ENCODE results near the gene CLIP2. TPM values are rescaled to one million over a fixed set of nuclear protein-coding genes. Genes with fewer than 3 reads are reported as not detected.

CLIP2 gene
- total RNA-seq, 2 donors from 2014 or later = 3.2 to 13.4 TPM

DNA sequence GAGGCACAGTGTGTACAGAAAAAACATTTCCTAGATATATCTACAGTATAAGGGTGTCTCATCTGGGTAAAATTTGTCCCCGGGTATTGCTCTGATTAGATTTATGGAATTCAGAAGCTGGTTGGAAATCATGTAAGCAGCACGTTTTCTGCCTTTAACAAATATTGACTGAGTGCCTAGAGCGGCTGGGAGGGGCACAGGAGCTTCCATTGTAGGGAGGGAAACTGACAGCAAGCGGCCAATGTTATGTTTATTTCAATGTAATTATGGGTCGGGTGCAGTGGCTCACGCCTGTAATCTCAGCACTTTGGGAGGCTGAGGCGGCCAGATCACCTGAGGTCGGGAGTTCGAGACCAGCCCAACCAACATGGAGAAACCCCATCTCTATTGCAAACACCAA lies 30.6 kb upstream of the CLIP2 start:
- Mint-ChIP-seq H3K36me3 (ENCODE audit: low read depth) (no peaks in the 10 kb centered on the region), H3K4me3 (no peak overlapping the region), H3K27ac (no peak overlapping the region), H3K27me3 (peaks cover 11% of the 10 kb centered on the region), H3K4me1 (peaks cover 5% of the 10 kb centered on the region)
- ATAC-seq (no peak), DNase-seq (no peak)
- H3K9me3 ChIP-seq (ENCODE audit: control insufficient read depth, low read length, poor library complexity, severe bottlenecking) = no peaks in the 10 kb centered on the region

DNA sequence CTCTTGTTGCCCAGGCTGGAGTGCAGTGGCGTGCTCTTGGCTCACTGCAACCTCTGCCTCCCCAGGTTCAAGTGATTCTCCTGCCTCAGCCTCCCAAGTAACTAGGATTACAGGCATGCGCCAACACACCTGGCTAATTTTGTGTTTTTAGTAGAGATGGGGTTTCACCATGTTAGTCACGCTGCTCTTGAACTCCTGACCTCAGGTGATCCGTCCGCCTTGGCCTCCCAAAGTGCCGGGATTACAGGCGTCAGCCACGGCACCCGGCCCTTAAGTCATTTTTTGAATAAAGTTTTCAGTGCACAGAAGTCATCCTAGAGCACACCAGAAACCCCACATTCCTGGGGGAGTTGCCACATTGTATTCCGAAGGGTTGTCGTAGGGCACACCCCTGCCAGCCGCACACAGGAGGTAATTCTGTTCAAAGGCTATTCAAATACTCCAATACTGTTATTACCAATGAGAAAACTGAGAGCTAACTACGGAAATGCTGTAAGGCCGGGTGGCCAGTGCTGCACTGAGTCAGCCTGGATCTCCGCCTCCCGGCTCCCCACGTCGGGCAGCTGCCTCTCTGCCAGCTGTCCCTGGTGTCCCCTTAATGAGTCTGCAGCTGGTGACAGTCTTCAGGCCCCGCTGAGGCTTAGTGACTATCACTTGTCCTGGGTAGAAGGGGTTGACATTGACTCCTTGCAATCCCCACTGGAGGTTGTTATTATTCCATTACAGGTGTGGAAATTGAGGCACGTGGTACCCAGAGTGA lies 26.4 kb upstream of the CLIP2 start:
- peaks cover 17% of the 10 kb centered on the region for H3K27me3 Mint-ChIP-seq
- H3K4me3 Mint-ChIP-seq = no peak overlapping the region
- no peaks in the 10 kb centered on the region for H3K36me3 Mint-ChIP-seq (ENCODE audit: low read depth)

DNA sequence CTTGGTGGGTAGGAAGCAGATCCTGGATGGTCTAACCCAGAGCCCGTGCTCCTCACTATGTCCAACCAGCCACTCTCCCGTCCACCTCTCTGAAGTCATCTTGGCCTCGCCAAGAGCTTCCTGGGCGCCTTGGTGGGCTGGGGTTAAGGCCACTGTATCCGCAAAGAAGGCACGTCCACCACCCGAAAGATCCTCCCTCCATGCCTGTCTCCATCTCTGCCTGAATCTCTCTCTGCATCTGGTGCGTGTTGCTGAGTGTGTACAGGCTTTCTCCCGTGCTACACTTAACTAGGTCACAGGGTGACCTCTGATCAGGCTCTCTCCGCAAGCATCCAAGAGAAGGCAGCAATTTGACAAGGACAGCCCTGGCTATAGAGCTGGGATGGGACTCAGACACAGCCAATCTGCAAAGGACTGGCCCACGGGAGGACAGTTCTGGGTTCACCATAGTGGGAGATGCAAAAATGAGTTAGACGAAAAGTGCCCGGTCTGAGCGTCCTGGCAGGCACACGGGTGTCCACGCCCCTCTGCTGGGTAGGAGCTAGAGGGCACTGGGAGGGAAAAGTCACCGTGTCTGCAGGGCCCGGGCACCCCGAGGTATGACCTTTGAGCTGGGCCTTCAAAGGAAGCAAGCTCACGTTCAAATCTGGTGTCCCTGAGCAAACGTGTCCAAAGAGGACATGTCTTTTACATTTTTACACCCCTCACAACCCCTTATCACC lies 25.6 kb upstream of the CLIP2 start:
- H3K27me3 Mint-ChIP-seq = peaks cover 17% of the 10 kb centered on the region
- ATAC-seq (no peak), DNase-seq (no peak)
- no peaks in the 10 kb centered on the region for H3K9me3 ChIP-seq (ENCODE audit: control insufficient read depth, low read length, poor library complexity, severe bottlenecking)
- H3K4me3 Mint-ChIP-seq = no peak overlapping the region
- H3K27ac Mint-ChIP-seq = no peak overlapping the region
- H3K4me1 Mint-ChIP-seq = no peaks in the 10 kb centered on the region
- no peaks in the 10 kb centered on the region for H3K36me3 Mint-ChIP-seq (ENCODE audit: low read depth)

More for the DNA sequence above, 26.4 kb upstream of the CLIP2 start:
- no peaks in the 10 kb centered on the region for H3K9me3 ChIP-seq (ENCODE audit: control insufficient read depth, low read length, poor library complexity, severe bottlenecking)
- no peaks in the 10 kb centered on the region for H3K4me1 Mint-ChIP-seq
- DNase-seq = no peak
- ATAC-seq = no peak
- H3K27ac Mint-ChIP-seq = no peak overlapping the region

DNA sequence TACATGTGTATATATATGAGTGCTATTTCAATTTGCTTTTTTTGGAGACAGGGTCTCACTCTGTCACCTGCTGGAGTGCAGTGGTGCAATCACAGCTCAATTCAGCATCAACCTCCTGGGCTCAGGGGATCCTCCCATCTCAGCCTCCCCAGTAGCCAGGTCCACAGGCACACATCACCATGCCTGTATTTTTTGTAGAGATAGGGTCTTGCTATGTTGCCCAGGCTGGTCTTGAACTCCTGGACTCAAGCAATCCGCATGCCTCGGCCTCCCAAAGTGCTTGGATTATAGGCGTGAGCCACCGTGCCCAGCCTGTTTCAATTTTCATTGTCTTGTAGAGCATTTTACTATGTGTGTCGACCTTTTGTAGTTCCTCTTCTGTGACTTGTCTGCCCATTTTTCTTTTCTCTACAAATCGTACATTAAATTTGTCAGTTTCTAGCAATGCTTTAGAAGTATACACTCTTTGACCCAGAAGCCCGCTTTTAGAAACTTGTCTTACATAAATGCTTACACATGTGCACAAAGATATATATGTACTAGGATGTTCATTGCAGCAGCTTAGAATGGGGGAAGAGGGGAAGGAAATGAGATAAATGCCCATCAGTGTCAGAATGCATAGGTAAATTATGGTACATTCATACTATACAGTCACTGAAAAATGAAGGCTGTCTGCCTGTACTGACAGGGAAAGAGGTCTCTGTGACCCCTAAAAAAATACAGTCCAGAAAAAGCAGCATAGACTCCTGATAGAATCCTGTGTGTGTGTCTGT lies 22.8 kb upstream of the CLIP2 start:
- Mint-ChIP-seq H3K4me1 (peaks cover 2% of the 10 kb centered on the region), H3K4me3 (no peak overlapping the region), H3K36me3 (ENCODE audit: low read depth) (no peaks in the 10 kb centered on the region), H3K27me3 (peaks cover 17% of the 10 kb centered on the region), H3K27ac (no peak overlapping the region)
- no peak for DNase-seq
- H3K9me3 ChIP-seq (ENCODE audit: control insufficient read depth, low read length, poor library complexity, severe bottlenecking) = no peaks in the 10 kb centered on the region
- ATAC-seq = no peak

DNA sequence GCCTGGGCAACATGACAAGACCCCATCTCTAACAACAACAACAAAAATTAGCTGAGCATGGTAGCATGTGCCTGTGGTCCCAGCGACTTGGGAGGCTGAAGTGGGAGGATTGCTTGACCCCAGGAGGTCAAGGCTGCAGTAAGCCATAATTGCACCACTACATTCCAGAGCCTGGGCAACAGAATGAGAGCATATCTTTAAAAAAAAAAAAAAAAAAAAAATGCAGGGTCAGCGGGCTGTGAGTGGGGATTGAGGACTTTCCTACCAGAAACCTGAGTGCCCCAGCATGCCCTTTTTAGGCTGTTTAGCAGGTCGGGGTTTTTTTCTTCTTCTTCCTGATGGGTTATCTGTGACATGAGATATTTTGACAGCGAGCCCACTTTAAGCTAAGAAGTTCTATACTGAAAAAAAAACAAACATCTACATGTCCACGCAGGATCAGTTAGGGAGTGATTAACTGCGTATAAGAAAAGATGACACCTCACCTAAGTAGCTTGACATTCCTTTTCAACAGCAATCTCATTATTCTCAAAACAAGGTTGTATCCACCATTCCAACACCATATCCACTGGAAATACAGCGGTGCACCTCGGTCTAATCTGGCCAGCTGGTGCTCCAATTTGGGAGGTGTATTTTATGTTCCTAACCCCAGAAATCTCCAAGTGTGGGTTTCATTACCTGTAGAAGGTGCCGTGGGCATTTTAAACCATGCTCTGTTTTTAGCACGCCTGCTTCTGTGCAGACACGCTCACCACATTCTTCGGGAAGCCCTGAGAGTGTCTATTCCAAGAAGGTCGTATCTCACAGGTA lies 21.2 kb upstream of the CLIP2 start:
- Mint-ChIP-seq H3K36me3 (ENCODE audit: low read depth) (no peaks in the 10 kb centered on the region), H3K27me3 (peaks cover 19% of the 10 kb centered on the region), H3K4me1 (peaks cover 9% of the 10 kb centered on the region), H3K4me3 (no peak overlapping the region), H3K27ac (no peak overlapping the region)
- ATAC-seq = no peak
- no peaks in the 10 kb centered on the region for H3K9me3 ChIP-seq (ENCODE audit: control insufficient read depth, low read length, poor library complexity, severe bottlenecking)
- DNase-seq = no peak

DNA sequence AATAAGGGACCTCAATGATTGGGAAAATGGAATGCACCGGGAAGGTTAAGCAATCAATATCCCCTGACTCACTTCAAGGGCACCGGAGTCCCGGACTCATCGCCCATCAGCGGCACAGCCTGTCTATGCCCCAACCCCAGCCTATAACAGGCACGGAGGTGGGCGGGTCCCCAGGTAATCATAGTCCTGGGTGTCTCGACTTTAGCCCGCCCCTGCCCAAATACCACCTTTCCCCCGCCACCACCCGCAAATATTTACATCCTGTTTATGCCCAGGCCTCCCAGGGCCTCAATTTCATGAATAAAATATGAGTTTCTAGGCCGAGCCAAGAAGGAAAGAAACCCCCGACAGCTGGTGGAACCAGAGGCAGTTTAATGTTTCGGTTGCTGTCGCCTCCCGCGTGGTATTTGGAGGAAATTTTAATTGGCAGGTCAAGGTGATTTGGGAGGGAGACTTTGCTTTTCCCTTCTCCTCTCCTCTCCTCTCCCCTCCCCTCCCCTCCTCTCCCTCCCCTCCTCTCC lies 19.4 kb upstream of the CLIP2 start:
- Mint-ChIP-seq H3K4me1 (peaks cover 9% of the 10 kb centered on the region), H3K27me3 (peaks cover 11% of the 10 kb centered on the region), H3K4me3 (peak overlapping the region; percentile 84), H3K36me3 (ENCODE audit: low read depth) (no peaks in the 10 kb centered on the region), H3K27ac (no peak overlapping the region)
- ATAC-seq = peak; percentile 91
- DNase-seq = peak; percentile 38 to 49 (median 46)
- no peaks in the 10 kb centered on the region for H3K9me3 ChIP-seq (ENCODE audit: control insufficient read depth, low read length, poor library complexity, severe bottlenecking)

DNA sequence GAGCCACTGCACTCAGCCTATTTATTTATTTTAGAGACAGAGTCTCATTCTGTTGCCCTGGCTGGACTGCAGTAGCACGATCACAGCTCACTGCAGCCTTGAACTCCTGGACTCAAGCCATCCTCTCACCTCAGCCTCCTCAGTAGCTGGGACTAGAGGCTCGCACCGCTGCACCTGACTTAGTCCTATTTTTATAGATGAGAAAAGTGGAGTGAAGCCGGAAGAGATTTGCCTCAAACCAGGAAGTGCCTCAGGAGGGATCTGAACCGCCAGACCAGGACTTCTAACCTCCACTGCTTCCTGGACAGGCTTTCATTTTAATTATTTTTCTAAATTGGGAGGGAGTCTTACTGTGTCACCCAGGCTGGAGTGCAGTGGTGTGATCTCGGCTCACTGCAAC lies 17.5 kb upstream of the CLIP2 start:
- Mint-ChIP-seq H3K36me3 (ENCODE audit: low read depth) (no peaks in the 10 kb centered on the region), H3K4me1 (peaks cover 9% of the 10 kb centered on the region), H3K27ac (no peak overlapping the region), H3K27me3 (peaks cover 6% of the 10 kb centered on the region), H3K4me3 (no peak overlapping the region)
- ATAC-seq = no peak
- DNase-seq = no peak
- no peaks in the 10 kb centered on the region for H3K9me3 ChIP-seq (ENCODE audit: control insufficient read depth, low read length, poor library complexity, severe bottlenecking)

DNA sequence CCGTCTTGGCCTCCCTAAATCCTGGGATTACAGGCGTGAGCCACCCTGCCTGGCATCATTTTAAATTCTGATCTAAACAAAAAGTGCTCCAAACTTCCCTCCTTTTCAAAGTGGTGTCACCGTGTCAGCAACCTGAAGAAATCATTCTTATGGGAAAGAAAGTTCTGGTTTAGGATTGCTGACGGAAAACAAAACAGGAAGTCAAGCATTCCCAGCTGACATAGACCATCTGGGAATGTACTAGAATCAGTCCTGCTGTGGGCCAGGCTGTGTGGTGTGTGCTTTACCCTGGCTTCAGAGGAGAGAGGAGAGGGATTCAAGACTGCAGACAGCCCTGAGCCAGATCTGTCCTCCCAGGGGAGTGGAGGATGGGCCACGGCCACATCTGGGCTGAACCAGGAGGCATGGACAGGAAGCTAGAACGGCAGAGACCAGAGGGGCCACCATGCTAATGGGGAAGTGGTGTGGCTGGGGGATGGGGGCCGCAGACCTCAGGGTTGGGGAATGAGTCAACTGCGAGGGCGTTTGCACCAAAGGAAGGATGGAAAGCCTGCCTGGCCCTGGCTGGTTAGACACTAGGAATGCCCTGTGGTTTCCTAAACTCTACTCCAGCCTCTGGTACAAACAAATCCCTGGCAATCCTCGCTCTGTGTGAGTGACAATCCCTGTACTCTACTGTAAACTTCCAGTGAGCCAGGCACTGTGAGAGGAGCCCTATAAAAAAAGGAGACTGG lies 16.7 kb upstream of the CLIP2 start:
- no peak overlapping the region for H3K4me3 Mint-ChIP-seq
- peaks cover 9% of the 10 kb centered on the region for H3K4me1 Mint-ChIP-seq
- DNase-seq (no peak), ATAC-seq (no peak)
- no peaks in the 10 kb centered on the region for H3K9me3 ChIP-seq (ENCODE audit: control insufficient read depth, low read length, poor library complexity, severe bottlenecking)
- peaks cover 6% of the 10 kb centered on the region for H3K27me3 Mint-ChIP-seq
- H3K36me3 Mint-ChIP-seq (ENCODE audit: low read depth) = no peaks in the 10 kb centered on the region
- H3K27ac Mint-ChIP-seq = no peak overlapping the region

DNA sequence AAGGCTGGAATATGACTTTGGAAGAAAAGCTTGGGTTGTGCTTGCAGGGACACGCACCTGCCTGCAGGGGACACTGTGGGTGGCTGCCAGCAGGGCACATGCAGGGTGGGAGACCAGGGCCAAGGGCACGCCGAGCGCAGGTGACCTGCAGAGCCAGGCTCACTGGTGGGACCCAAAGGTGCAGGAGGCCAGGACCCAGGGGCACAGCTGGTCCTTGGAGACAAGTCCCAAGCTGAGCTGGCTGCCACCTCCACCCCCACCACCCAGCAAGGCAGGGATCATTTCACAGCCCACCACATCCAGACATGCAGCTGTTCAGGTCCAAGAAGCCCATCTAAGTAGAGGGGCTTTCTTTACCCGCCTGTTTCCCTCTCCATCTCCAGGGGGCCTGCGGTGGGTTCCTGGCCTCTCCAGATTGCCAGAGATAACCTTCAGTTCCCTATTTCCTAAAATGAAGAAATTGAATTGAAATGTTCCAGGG lies 13.8 kb upstream of the CLIP2 start:
- no peak for DNase-seq
- Mint-ChIP-seq H3K27ac (no peak overlapping the region), H3K36me3 (ENCODE audit: low read depth) (no peaks in the 10 kb centered on the region), H3K4me1 (peaks cover 9% of the 10 kb centered on the region), H3K27me3 (peaks cover 6% of the 10 kb centered on the region), H3K4me3 (no peak overlapping the region)
- no peaks in the 10 kb centered on the region for H3K9me3 ChIP-seq (ENCODE audit: control insufficient read depth, low read length, poor library complexity, severe bottlenecking)
- no peak for ATAC-seq

DNA sequence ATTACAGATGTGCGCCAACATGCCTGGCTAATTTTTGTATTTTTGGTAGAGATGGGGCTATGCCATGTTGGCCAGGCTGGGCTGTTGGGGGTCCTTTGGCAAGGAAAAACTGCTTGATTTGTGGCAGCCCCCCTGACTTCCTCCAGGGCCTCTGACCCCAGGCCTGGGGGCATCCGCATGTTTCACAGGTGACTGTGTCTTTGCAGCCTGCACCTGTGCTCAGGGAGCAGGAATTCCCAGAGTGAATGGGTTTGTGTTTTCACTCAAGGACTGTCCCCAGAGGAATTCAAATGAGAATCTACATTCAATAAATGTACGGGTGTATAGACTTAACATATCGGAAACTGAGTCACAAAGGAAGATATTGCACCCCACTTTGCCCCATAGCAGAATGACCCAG lies 11.6 kb upstream of the CLIP2 start:
- H3K36me3 Mint-ChIP-seq (ENCODE audit: low read depth) = no peaks in the 10 kb centered on the region
- no peak overlapping the region for H3K4me3 Mint-ChIP-seq
- ATAC-seq (no peak), DNase-seq (no peak)
- H3K4me1 Mint-ChIP-seq = no peaks in the 10 kb centered on the region
- H3K27me3 Mint-ChIP-seq = peaks cover 1% of the 10 kb centered on the region
- no peaks in the 10 kb centered on the region for H3K9me3 ChIP-seq (ENCODE audit: control insufficient read depth, low read length, poor library complexity, severe bottlenecking)
- no peak overlapping the region for H3K27ac Mint-ChIP-seq

DNA sequence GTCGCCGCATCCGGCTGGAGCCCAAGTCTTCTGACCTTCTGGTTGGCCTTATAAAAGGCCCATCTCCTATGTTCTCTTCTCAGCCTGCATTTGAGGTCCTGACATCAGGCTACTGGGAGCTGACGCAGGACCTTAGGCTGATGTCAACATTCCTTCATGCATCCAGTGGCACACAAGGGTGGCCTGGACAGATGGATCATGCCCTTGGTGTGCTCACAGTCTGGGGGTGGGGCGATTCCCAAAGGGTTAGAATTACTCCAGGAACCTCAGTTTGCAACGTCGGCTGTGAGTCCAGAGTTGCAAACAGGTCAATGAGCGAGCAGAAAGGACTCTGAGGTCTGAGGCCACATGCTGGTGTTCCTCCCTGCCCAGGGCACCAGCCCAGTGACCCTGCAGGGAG lies 8.2 kb upstream of the CLIP2 start:
- Mint-ChIP-seq H3K4me3 (no peak overlapping the region), H3K27me3 (peaks cover 11% of the 10 kb centered on the region), H3K27ac (no peak overlapping the region), H3K36me3 (ENCODE audit: low read depth) (no peaks in the 10 kb centered on the region), H3K4me1 (peaks cover 3% of the 10 kb centered on the region)
- DNase-seq = no peak
- no peak for ATAC-seq
- no peaks in the 10 kb centered on the region for H3K9me3 ChIP-seq (ENCODE audit: control insufficient read depth, low read length, poor library complexity, severe bottlenecking)
